Measurements from ENCODE around the gene LRPPRC. TPM values are rescaled to one million over a fixed set of nuclear protein-coding genes. Genes with fewer than 3 reads are reported as not detected.

Gene LRPPRC
- total RNA-seq (66.2 TPM), polyA plus RNA-seq (ENCODE audit: insufficient read depth, low read depth, low replicate concordance) (71.3 TPM)
- long read RNA-seq, donor 1, full-length matches to known transcripts: 6 of 34 reads
- long read RNA-seq, donor 1, partial matches to known transcripts: 28 of 34 reads
- long read RNA-seq, donor 1, other reads (novel, unspliced or antisense): 0 of 34 reads
- long read RNA-seq, donor 2, full-length matches to known transcripts: 11 of 77 reads
- long read RNA-seq, donor 2, partial matches to known transcripts: 66 of 77 reads
- long read RNA-seq, donor 2, other reads (novel, unspliced or antisense): 0 of 77 reads
- long read RNA-seq, donor 3, full-length matches to known transcripts: 13 of 87 reads
- long read RNA-seq, donor 3, partial matches to known transcripts: 74 of 87 reads
- long read RNA-seq, donor 3, other reads (novel, unspliced or antisense): 0 of 87 reads
- long read RNA-seq, donor 4, full-length matches to known transcripts: 11 of 44 reads
- long read RNA-seq, donor 4, partial matches to known transcripts: 33 of 44 reads
- long read RNA-seq, donor 4, other reads (novel, unspliced or antisense): 0 of 44 reads
- long read RNA-seq, donor 5: 0 reads
- long read RNA-seq, donor 6, full-length matches to known transcripts: 3 of 61 reads
- long read RNA-seq, donor 6, partial matches to known transcripts: 58 of 61 reads
- long read RNA-seq, donor 6, other reads (novel, unspliced or antisense): 0 of 61 reads
- long read RNA-seq, donor 7, full-length matches to known transcripts: 26 of 41 reads
- long read RNA-seq, donor 7, partial matches to known transcripts: 9 of 41 reads
- long read RNA-seq, donor 7, other reads (novel, unspliced or antisense): 6 of 41 reads
- long read RNA-seq, donor 8, full-length matches to known transcripts: 3 of 43 reads
- long read RNA-seq, donor 8, partial matches to known transcripts: 40 of 43 reads
- long read RNA-seq, donor 8, other reads (novel, unspliced or antisense): 0 of 43 reads
- long read RNA-seq, donor 9, full-length matches to known transcripts: 3 of 3 reads
- long read RNA-seq, donor 9, partial matches to known transcripts: 0 of 3 reads
- long read RNA-seq, donor 9, other reads (novel, unspliced or antisense): 0 of 3 reads
- long read RNA-seq, donor 10, full-length matches to known transcripts: 9 of 134 reads
- long read RNA-seq, donor 10, partial matches to known transcripts: 119 of 134 reads
- long read RNA-seq, donor 10, other reads (novel, unspliced or antisense): 6 of 134 reads

DNA sequence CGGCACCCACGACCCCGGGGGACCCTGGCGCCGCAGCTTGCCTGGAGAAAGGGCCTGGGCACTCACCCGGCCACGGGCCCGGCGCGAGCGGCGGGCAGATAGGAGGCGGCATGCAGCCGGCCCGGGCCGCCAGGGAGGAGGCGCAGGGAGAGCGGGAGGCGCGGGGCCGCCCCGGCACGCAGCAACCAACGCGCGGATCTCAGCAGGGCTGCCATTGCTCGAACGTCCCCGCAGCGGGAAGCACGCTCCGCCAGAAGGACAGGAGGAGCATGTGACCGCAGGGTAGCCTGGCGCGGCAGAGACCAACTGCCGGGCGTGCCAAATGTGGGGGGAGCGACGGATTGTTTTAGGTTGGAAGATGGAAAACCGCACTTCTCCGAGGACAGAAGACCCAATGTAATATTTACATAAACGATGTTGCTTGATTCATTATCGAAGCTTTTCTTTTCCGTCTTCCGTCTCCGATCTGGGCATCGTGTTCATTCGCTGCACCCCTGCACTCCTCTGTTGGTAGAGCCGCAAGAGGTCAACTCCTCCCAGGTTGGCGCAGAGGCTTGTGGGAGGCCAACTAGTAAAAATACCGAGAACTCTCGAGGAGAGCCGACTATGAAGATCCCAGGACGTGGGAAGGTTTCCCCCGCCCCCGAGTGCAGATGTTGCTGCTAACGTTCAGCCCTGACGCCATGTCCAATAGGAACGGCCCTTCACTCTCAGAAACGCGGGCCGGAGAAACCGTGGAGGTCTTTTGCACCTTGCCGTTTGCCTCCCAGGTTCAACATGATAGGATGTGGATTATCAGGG, at the start of gene LRPPRC:
LRPPRC (minus strand) TSS at position 257 of the 801 bp plus-strand sequence; CDS start at position 215, 42 bp downstream.
- Histone ChIP-seq H3K36me3 (ENCODE audit: control insufficient read depth in 2 of 3, insufficient read depth in 3 of 3, low read length in 3 of 3) (peaks cover 0 to 14% (median 4%) of the 10 kb centered on the region in 3 donors), H3K4me1 (ENCODE audit: control insufficient read depth in 2 of 3, insufficient read depth in 2 of 3, low read depth in 1 of 3, low read length in 3 of 3) (peaks cover 0 to 9% (median 3%) of the 10 kb centered on the region in 3 donors), H3K27ac (ENCODE audit: low read depth in 2 of 2, low read length in 2 of 2) (peak within 1 kb of the TSS; percentile 60 to 91), H3K9ac (ENCODE audit: low read length in 3 of 3) (peak within 1 kb of the TSS; percentile 82 to 88 (median 86)), H3K9me3 (ENCODE audit: control insufficient read depth in 2 of 3, insufficient read depth in 1 of 3, low read length in 3 of 3) (no peaks in the 10 kb centered on the region), H3K4me3 (ENCODE audit: low read length in 3 of 3) (peak within 1 kb of the TSS; percentile 87 to 97 (median 96)), H3K27me3 (ENCODE audit: control insufficient read depth, insufficient read depth, low read length) (no peaks in the 10 kb centered on the region)
- DNase-seq: peak; percentile 94 to 99 (median 96)
- TF ChIP-seq, protein P1, sequence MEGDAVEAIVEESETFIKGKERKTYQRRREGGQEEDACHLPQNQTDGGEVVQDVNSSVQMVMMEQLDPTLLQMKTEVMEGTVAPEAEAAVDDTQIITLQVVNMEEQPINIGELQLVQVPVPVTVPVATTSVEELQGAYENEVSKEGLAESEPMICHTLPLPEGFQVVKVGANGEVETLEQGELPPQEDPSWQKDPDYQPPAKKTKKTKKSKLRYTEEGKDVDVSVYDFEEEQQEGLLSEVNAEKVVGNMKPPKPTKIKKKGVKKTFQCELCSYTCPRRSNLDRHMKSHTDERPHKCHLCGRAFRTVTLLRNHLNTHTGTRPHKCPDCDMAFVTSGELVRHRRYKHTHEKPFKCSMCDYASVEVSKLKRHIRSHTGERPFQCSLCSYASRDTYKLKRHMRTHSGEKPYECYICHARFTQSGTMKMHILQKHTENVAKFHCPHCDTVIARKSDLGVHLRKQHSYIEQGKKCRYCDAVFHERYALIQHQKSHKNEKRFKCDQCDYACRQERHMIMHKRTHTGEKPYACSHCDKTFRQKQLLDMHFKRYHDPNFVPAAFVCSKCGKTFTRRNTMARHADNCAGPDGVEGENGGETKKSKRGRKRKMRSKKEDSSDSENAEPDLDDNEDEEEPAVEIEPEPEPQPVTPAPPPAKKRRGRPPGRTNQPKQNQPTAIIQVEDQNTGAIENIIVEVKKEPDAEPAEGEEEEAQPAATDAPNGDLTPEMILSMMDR (IDR thresholded peaks at IDR 0.05; ENCODE audit: borderline replicate concordance, extremely low read depth, insufficient read depth): no peak
- no peak for FAIRE-seq
- intact Hi-C loops (cut with DNase I): no loop called here

DNA sequence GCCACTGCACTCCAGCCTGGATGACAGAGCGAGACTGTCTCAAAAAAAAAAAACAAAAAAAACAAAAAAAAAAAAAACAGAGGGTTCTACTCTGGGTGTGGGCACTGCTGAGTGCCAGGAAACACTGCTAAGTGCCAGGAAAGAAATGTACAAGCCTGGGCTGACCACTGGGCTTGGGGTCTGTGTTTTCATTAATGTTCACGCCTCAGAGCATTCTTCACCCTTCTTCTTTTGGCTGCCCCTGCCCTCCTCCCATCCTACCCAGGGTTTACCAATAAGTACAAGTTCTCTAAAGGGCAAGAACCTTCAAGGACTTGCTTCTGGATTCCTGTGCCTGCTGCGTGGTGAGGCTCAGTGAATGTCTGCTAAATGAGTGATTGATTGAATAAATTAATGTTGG, 49.3 kb upstream of the LRPPRC start:
- TF ChIP-seq, protein P1 (IDR thresholded peaks at IDR 0.05; ENCODE audit: borderline replicate concordance, extremely low read depth, insufficient read depth): no peak
- Histone ChIP-seq H3K9me3 (ENCODE audit: control insufficient read depth in 2 of 3, insufficient read depth in 1 of 3, low read length in 3 of 3) (no peaks in the 10 kb centered on the region), H3K27me3 (ENCODE audit: control insufficient read depth, insufficient read depth, low read length) (no peaks in the 10 kb centered on the region), H3K4me3 (ENCODE audit: low read length in 3 of 3) (no peak overlapping the region), H3K4me1 (ENCODE audit: control insufficient read depth in 2 of 3, insufficient read depth in 2 of 3, low read depth in 1 of 3, low read length in 3 of 3) (peaks cover 0 to 2% (median 0%) of the 10 kb centered on the region in 3 donors), H3K36me3 (ENCODE audit: control insufficient read depth in 2 of 3, insufficient read depth in 3 of 3, low read length in 3 of 3) (no peaks in the 10 kb centered on the region), H3K27ac (ENCODE audit: low read depth in 2 of 2, low read length in 2 of 2) (no peak overlapping the region), H3K9ac (ENCODE audit: low read length in 3 of 3) (no peak overlapping the region)
- DNase-seq: no peak
- FAIRE-seq: no peak
- intact Hi-C loops (cut with DNase I): no loop called here

DNA sequence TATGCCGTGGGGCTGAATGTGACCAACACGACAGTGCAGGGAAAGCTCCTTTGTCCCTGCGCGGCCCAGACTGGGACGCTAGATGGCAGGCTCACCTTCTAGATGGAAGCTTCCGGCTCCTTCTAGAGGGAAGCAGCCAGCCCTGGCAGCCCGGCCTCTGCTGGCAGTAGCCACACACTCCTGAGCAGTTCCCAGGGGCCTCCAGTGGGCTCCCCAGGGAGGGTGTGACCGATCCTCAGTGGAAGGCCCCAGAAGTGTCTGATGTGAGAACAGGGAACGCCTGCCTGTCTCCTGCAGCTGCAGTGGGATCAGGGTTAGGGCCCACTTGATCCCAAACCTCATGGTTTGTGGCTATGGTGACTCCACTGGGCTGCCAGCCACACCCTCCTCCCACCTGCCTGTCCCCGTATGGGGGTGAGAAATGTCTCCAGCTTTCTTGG, 48.5 kb upstream of the LRPPRC start:
- Histone ChIP-seq H3K27ac (ENCODE audit: low read depth in 2 of 2, low read length in 2 of 2) (no peak overlapping the region), H3K4me1 (ENCODE audit: control insufficient read depth in 2 of 3, insufficient read depth in 2 of 3, low read depth in 1 of 3, low read length in 3 of 3) (peaks cover 0 to 2% (median 0%) of the 10 kb centered on the region in 3 donors), H3K4me3 (ENCODE audit: low read length in 3 of 3) (no peak overlapping the region), H3K27me3 (ENCODE audit: control insufficient read depth, insufficient read depth, low read length) (no peaks in the 10 kb centered on the region), H3K9ac (ENCODE audit: low read length in 3 of 3) (no peak overlapping the region), H3K9me3 (ENCODE audit: control insufficient read depth in 2 of 3, insufficient read depth in 1 of 3, low read length in 3 of 3) (no peaks in the 10 kb centered on the region), H3K36me3 (ENCODE audit: control insufficient read depth in 2 of 3, insufficient read depth in 3 of 3, low read length in 3 of 3) (no peaks in the 10 kb centered on the region)
- DNase-seq (peak; percentile 84 to 91 (median 87)), FAIRE-seq (no peak)
- intact Hi-C loops (cut with DNase I): no loop called here
- TF ChIP-seq, protein P1 (IDR thresholded peaks at IDR 0.05; ENCODE audit: borderline replicate concordance, extremely low read depth, insufficient read depth): peak; percentile 85

Measured in kidney (tissue), 22 donors.